HG03442 (cell line): Measurements from ENCODE around the gene MBOAT2.

Source experiments
- ATAC-seq: cut with Tn5 transposase; IDR thresholded peaks from one replicate; pipeline ENCODE4 v1.9.1; 2021; ENCODE audit warnings: mild to moderate bottlenecking, moderate library complexity; ENCODE audit not compliant: unreplicated experiment

MBOAT2 gene

GRCh38 chr2:8862230-8862629 lies 141.3 kb downstream of the MBOAT2 start:
- ATAC-seq = no peak

GRCh38 chr2:8861797-8862196 lies 141.7 kb downstream of the MBOAT2 start:
- no peak for ATAC-seq

GRCh38 chr2:8860239-8860638 lies 143.2 kb downstream of the MBOAT2 start:
- ATAC-seq = no peak

- ATAC-seq = no peak
Measured at GRCh38 chr2:8858910-8859309, 144.6 kb downstream of the MBOAT2 start.

GRCh38 chr2:8858264-8858663 lies 145.2 kb downstream of the MBOAT2 start:
- no peak for ATAC-seq

GRCh38 chr2:8857709-8858108 lies 145.8 kb downstream of the MBOAT2 start:
- ATAC-seq = no peak

GRCh38 chr2:8856176-8856575 lies 147.3 kb downstream of the MBOAT2 start:
- ATAC-seq = no peak

GRCh38 chr2:8855010-8855409 lies 148.5 kb downstream of the MBOAT2 start:
- no peak for ATAC-seq

GRCh38 chr2:8853426-8853825 lies 150.1 kb downstream of the MBOAT2 start:
- no peak for ATAC-seq

GRCh38 chr2:8851811-8852560 lies 151.5 kb downstream of the MBOAT2 start:
- no peak for ATAC-seq

GRCh38 chr2:8850845-8851487 lies 152.5 kb downstream of the MBOAT2 start:
- no peak for ATAC-seq

- no peak for ATAC-seq
Measured at GRCh38 chr2:8849327-8849726, 154.2 kb downstream of the MBOAT2 start.

GRCh38 chr2:8848328-8849100 lies 155.0 kb downstream of the MBOAT2 start:
- ATAC-seq = no peak

GRCh38 chr2:8847400-8847799 lies 156.1 kb downstream of the MBOAT2 start:
- ATAC-seq = no peak

- no peak for ATAC-seq
Measured at GRCh38 chr2:8841932-8842331, 161.6 kb downstream of the MBOAT2 start.

- ATAC-seq = no peak
Measured at GRCh38 chr2:8840475-8841091, 162.9 kb downstream of the MBOAT2 start.

GRCh38 chr2:8839189-8839965 lies 164.1 kb downstream of the MBOAT2 start:
- no peak for ATAC-seq

GRCh38 chr2:8837795-8838140 lies 165.7 kb downstream of the MBOAT2 start:
- peak; percentile 13 for ATAC-seq

- ATAC-seq = peak; percentile 84
Measured at GRCh38 chr2:8836971-8837794, 166.3 kb downstream of the MBOAT2 start, which contains the start of gene KIDINS220. TSS of gene KIDINS220 (minus strand) at chr2:8837613. CDS start at chr2:8827093, 10,520 bp downstream.

- ATAC-seq = no peak
Measured at GRCh38 chr2:8835279-8835678, 168.2 kb downstream of the MBOAT2 start.
